HT-29 (cell line): ENCODE data around the gene KDM7A. TPM values are rescaled to one million over a fixed set of nuclear protein-coding genes. Genes with fewer than 3 reads are reported as not detected.

Experiments used
- DNase-seq: peaks from one replicate; pipeline ENCODE4 v3.0.0-alpha.2; 2015; ENCODE audit warnings: low spot score
- total RNA-seq: library from RNA; depleted of rRNA; stranded (reverse); fragments of >200 nt; shearing (Covaris generic); gene quantifications from 2 replicates; pipeline ENCODE4 v1.2.3, GENCODE V29; 2014

KDM7A gene
- total RNA-seq, 1 experiment from 2014 or later = 1.7 TPM

DNA sequence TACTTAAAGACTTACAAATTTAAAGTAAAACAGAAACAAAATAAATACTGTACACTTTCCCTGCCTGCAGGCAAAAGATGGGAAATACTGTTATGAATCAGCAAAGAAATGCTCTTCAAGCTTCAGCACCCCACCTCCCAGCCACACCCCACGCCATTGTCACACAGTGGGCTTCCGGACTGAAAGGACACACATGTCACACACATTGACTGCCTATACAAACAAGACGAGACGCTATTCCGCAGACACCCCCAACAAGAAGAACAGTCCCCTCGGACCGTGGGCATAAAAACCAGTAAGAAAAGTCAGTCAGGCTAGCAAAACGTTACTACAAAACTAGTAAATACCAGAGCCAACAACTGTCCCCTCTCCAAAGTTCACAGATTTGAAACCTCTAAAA, 91.8 kb downstream of the KDM7A start:
- no peak for DNase-seq

DNA sequence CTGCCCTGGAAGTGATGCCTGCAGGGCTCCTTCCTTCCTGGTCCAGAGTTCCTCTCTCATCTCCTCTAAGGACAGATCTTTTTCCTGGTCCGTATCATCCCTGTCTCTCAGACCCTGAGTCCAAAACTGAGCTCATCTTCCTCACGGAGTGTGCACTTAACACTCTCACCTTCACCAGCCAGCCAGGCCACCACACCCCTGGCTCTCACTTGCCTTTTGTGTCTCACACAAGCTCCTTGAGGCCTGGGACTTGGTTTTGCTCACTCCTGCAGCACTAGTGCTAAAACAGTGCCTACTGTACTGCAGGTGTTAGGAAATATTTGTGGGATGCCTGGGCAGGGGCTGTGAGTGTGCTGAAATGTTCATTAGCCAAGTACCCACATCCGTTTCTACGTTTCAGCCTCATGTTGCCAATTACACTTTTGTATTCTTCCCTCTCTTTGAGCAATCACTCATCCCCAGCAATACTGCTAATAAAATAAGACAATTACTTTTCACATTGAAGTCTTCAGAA, 92.6 kb downstream of the KDM7A start:
- no peak for DNase-seq

DNA sequence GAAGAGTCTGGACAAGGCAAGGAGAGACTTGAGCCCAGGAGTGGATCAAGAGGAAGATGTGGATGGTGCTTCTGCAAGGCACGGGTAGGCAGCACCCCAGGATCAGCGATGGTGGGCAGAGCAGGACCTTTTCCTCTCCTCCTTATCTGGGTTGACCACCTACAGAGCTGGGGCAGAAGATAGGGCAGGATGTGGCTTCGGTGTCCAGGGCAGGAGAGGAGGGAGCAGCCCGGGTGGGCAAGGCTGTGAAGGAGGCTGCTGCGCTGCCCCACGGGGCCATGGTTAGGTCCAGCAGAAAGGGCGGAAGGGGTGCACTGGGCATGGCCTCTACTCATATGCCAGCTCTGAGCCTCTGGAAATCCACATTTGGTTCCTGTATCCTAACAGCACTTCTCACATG, 94.0 kb downstream of the KDM7A start:
- no peak for DNase-seq

DNA sequence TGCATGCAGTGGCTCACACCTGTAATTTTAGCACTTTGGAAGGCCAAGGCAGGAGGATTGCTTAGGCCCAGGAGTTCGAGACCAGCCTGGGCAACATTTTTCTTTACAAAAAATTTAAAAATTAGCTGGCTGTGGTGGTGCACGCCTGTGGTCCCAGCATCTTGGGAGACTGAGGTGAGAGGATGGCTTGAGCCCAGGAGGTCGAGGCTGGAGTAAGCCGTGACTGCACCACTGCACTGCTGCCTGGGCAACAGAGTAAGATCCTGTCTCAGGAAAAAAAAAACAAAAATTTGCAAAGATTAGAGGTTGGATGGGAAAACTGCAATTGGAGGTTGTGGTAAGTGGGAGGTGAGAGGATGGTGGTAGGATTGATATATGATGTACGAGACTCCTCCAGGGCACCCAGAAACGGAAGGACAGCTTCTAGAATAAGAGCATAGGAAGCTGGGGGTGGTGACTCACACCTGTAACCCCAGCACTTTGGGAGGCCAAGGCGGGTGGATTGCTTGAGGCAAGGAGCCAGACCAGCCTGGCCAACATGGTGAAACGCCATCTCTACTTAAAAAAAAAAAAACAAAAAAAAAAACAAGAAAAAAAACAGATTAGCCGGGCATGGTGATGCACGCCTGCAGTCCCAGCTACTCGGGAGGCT, 94.9 kb downstream of the KDM7A start:
- DNase-seq = no peak

DNA sequence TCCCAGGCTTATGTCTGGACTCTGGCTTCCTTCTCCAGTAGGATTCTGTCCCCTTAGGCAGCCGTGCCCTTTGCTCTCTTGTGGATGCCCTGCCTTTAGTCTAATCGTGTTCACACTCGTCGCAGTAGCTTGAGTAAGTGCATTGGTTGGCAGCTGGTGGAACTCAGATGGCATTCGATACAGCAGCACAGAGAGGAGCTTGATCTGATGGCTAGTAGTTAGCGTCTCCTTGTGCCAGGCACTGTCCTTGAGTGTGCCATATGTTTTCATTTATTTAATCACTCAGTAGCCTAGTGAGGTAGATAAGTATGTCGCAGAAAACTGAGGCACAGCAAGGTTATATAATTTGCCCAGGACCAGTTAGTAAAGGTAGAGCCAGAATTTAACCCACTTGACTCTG, 95.9 kb downstream of the KDM7A start:
- DNase-seq = no peak

DNA sequence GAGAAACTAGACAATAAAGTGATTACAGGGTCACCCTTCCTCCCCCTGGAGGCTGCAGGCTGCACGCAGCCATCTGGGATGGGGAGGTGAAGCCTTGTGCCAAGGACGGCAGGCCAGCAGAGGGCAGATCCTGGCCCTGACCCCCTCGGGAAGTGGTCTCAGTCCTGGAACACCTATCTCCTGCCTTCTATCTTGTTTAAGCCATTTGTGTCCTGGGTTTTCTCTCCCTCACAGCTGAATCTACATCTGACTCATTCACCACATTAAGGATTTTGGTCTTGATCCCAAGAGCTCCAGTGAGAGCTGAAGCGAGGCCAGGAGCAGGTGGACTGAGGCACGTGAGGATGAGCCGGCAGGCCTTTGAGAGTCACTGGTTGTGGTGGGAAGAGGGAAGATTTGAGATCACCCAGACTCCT, 97.7 kb downstream of the KDM7A start:
- DNase-seq = peak; percentile 25

DNA sequence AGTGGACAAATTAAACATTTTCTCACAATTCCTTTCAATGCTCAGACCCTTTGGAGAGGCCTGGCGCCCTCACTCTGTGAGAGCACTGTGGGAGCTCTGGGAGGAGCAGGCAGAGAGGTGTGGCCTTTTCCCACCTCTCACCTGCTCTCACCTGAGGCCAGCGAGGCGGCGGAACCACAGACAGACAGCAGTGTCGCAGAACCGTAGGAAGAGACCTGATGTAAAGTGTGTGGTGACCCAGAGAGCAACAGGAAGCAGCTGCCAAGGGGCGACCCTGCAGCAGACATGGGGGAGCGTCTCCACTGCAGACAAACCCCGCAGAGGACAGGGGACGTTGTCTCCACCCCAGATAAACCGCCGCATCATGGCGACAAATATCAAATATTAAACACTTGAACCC, 98.4 kb downstream of the KDM7A start:
- no peak for DNase-seq

DNA sequence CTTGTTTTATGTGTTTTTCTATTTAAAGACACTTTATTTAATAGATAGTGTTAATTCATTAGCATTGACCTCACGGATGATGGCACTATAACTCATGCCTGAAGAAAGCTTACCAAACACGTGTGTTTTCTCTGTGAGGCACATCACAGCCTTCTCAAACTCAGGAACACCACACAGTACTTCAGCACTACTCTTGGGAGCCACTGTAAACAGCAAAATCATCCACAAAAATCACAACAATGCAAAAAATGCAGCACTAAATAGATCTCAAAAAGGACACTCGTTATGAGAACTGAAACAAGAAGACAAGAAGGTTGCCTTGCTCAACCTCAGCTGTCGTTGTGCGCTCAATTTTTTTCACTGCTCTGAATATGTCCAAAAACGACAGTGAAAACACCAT, 102.0 kb downstream of the KDM7A start:
- no peak for DNase-seq

DNA sequence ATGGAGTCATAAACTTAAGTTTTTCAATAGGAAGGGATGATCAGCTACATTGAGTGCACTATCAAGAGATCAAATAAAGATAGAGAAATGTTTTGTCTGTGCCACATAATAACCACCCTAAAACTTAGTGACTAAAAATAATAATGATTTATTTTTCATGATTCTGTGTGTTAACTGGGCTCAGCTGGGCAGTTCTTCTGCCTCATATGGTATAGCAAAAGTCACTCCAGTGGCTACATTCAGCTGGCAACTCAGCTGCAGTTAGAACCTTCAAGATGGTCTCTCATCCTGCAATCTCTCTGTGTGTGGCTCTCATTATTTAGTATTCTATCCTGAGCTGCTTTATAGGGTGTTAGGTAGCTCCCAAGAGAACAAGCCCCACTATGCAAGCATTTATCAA, 106.2 kb downstream of the KDM7A start:
- DNase-seq = no peak

DNA sequence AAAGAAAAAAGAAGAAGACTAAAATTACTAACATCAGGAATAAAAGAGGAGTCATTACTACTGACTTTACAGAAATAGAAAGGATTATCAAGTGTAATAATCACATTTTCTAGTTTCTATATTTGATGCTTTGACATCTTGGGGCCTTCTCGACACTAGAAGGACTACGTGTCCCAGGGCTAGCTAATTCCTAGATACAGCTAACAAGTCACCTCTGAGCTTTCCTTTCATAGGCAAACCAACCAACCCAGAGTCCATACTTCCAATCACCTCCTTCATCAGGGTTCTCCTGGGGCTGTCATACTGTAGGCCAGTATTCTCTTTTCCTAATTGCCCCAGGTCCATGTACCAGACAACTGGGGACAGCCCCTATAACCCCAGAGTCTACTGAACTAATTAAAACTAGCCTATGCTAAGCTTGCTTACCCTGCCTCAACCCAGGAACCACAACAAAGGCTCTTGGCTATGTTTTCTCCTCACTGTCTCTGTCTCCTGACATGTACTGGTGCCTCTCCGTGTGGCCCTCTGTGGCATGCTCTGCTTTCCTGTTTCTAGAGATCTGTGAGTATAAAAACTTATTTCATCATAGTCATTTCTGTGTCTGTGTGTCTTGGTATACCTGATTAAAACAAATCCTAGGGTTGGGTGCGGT, 107.4 kb downstream of the KDM7A start:
- no peak for DNase-seq

DNA sequence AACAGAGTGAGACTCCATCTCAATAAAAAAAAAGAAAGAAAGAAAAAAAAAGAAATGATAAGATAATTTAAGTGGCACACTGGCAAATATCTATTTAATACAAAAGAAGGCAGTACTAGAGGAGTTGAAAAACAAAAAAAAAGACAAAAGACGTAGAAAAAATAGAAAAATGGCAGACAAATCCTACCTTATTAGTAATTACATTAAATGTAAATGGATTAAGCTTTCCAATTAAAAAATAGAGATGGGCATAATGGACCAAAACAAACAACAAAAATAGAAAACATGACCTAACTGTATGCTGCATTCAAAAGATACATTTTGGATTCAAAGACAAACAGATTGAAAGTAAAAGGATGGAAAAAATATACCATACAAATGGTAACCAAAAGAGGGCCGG, 108.8 kb downstream of the KDM7A start:
- DNase-seq = no peak

DNA sequence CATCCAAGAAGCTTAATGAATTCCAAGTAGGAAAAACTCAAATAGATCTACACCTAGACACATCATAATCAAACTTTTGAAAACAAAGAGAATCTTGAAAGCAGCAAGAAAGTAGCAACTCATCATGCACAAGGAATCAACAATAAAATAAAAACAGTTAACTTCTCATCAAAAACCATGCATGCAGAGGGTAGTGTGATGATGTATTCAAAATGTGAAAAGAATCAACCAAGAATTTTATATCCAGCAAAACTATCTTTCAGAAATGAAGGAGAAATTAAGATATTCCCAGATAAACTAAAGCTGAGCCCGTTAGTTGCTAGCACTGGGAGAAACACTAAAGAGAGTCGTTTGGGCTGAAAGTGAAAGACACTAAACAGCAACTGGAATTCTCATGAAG, 109.7 kb downstream of the KDM7A start:
- no peak for DNase-seq

DNA sequence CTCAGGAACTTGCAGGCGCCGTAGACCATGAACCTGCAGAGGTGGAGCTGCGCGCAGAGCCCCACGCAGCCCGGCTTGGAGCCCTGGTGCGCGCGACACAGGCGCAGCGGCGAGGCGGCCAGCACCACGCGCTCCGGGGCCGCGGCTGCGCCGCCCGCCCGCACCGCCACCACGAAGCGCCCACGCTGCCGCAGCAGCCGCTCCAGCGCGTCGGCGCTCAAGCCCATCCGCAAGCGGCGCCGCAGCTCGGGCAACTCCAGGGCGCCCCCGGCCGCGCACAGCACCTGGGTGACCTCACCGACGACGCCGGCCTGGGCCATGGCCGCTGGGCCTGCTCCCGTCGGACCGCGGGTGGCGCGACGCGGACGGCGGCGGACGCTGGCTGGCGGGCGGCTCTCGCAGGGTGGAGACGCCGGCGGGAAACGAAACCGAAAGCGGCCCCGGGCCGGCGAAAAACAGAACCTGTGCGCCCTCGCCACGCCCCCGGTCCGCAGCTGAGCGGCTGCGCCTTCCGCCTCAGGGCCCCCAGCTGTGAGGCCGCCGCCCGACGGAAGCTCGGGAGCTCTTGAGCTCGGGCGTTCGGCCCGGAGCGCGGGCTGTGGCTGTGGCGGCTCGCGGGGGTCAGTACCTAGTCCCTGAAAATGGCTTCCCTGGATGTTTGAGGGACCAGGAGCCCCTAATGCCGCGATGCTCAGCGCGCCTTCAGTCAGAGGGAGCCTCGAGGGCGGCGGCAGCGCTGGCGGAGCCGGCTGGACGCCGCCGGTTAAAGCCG, 114.1 kb downstream of the KDM7A start, which contains the start of gene PARP12:
Gene PARP12 (minus strand): TSS at position 424 of the 772 bp plus-strand sequence. CDS start 104 bp downstream, at position 320.
- DNase-seq = peak; percentile 84

DNA sequence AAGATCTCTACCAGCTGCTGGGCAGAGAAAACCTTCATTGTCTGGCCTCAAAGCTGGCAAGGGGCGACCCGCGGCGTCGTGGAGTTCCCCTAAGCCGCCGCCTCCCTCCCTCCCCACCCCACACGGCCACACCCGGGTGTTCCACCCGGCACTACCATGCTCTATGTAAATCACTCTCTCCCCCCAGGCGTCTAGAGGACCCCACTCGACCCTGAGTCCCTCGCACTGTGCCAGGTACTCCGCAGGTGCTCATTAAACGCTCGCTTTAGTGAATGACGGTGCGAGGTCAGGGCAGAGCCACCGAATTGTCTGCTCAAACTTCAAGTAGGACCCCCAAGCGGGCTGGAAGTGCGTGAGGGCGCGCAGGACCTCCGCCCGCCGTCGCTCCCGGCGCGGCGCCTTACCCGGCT, 114.7 kb downstream of the KDM7A start:
- no peak for DNase-seq

DNA sequence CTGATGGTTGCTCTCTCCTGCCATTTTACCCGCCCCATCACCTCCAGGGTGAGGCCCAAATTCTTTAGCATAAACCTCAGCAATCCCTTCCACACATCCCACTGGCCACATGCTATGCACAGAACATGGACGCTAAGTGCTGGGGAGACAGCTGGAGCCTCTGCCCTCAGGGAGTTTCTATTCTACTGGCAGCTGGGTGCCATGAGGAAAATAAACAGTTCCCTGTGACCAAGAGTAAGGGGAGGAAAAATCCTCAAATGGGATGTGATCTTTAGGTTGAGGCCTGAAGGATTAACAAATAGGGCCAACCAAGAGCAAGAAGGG, 115.2 kb downstream of the KDM7A start:
- DNase-seq = peak; percentile 8

DNA sequence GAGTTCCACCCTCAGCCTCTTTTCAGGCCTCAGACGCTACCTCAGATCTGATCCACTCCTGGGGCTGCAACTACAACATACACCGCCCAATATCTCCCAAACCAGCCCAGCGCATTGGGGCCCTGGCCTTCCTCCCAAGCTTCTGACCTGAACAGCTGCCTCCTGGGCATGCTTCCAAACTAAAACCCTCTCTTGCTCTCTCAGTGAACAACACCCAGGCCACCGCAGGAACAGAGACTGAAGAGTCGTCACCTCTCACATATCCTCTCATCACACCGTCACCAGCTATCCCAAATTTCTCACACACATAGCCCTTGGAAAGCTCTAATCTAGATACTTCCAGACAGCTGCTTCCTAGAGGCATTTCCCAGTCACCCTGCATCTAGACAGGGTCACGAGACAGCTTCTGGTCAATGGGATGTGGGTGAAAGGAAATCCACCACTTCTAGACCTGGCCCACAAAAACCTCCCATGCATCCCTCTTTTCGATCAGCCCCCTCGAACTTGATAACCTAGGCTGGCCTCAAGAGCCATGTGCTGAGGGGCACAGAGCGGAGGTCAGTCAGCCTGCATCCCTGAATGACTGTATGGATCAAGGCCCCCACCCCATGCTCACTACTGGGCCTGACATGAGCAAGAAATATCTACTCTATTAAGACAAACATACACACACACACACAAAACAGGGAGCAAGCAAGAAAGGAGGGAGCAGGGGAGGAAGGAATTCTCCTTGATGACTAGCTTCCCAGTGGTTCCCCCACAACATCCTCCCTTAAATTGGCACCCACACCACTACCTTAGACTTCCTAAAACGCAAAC, 115.8 kb downstream of the KDM7A start:
- peak; percentile 10 for DNase-seq

DNA sequence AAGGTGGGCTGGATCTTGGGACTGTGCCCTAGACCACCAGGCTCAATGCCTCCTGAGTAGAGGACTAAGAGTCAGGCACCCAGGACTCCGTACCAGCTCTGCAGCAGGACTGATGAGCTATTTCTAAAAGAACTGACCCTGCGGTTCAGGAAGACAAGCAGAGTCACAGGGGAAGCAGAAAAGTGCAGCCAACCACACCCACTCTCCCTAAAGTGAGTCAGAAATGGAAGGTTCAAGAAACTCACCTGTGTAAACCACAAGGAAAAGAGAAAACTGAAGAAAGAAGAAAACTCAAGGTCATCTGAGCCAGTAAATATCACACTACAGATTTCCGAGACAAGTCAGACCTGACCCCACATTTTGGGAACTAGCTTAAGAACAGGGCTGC, 116.5 kb downstream of the KDM7A start:
- no peak for DNase-seq

DNA sequence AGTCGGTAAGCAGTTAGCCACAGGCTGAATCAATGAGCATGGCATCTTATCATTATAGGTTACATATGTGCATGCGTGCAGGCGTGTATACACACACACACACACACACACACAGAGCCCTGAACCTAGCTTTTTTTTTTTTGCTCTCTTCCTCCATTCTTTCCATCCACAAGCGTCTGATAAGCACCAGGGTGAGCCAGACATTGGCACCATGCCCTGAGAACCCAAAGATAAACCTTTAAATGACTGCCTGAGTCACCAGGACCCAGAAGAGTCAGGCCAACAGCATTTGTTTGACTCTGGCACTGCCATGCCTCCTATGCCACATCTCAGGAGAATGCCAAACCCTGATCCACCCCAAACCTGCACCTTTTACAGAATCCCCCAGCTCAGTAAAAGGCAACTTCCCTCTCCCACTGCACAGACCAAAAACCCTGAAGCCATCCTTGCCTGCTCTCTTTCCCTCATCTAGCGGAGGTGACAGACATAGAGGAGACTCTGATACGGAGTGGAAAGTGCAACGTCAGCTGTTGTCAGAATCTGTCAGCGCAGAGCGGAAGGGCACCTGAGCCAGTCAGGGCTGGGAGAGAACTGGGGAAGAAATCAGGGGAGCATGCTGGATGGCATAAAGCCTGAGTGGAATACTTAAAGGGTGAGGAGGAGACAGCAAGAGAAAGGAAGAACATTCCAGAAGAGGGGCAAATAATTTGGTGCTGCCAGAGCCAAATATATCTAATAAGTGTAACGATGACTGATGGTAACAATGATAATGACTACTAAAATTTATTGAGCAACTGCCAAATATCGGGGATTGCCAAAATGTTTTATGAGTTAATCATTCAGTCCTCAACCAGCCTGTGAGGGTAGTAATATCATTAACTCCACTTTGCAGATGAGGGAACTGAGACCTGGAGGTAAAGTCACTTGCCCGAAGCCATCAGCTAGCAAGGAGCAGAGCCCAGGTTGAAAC, 117.2 kb downstream of the KDM7A start:
- peak; percentile 91 for DNase-seq

DNA sequence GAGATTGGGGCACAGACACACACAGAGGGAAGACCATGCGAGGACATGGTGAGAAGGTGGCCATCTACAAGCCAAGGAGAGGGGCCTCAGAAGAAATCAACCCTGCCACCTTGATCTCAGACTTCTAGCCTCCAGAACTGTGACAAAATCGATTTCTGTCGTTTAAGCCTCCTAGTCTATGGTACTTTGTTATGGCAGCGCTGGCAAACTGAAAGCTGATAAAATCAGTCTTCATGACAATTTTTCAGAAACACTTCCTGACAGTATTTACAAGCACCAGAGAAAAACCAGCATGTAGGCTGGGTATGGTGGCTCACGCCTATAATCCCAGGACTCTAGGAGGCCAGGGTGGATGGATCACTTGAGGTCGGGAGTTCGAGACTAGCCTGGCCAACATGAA, 118.3 kb downstream of the KDM7A start:
- DNase-seq = no peak

DNA sequence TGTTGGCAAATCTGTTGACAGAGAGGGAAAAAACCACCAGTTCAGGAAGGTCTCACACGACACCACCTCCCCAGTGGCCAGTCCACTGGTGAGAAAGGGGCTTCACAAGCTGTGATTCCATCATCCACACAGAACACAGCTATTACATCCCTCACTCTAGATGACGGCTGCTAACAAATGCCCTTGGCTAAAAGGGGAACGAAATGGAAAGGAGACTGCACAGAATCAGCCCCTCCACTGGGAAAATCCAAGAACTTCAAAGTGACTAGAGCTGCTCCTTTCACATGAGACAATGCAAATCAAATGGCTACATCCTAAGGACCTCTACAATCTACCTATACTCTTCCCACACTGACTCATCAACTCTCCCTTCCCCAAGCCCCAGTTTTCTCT, 119.6 kb downstream of the KDM7A start:
- DNase-seq = no peak
